NCI-H82 (cell line): ENCODE data around the gene GCA.

Experiments
- DNase-seq: peaks from one replicate; lab custom pipeline; 2025; lab: John Stamatoyannopoulos, UW

GCA gene

DNA sequence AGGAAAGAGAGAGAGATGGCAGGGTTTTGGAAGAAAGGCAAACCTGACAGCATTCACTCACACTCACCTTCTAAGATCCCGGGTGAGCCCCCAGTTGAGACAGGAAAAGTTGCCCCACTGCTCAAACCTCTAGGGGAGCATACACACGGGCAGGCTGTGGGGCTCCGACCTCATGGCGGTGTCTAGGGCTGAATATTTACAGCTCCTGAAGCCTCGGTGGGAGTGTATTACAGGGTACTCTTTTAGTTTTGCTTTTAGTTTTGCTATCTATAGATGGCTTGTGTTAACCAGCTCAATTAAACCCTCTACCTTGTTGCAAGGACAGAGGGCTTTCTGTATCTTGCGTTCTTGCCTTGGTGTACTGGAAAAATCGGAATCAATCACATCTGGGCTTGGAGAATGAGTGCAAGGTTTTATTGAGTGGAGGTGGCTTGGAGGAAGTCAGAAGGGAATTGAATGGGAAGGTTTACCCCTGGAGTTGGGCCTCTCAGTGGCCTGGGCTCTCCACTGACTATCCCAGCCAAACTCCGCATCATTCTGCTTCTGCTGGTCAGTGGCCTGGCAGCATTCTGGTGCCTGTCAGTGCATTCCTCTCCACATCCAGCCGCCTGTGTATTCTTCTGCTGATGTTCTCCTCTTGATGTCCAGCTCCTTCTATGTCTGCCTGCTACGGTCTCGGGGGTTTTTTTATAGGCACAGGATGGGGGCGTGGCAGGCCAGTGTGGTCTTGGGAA, 15.3 kb upstream of the GCA start:
- no peak for DNase-seq

DNA sequence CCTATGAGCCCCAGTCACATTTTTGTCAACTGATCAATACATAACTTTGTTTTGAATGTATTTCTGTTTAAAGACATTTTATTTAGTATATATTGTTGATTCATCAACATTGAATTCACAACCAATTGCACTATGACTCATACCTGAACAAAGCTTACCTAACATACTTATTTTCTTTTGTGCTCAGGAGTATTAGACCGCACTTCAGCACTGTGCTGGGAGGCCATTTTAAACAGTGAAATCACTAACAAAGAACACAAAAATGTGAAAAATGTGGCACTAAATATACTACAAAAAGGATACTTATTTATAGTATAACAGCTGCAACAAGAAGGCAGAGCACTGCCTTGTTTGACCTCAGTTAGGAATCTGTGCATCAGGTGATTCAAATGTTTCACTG, 13.1 kb upstream of the GCA start:
- no peak for DNase-seq

DNA sequence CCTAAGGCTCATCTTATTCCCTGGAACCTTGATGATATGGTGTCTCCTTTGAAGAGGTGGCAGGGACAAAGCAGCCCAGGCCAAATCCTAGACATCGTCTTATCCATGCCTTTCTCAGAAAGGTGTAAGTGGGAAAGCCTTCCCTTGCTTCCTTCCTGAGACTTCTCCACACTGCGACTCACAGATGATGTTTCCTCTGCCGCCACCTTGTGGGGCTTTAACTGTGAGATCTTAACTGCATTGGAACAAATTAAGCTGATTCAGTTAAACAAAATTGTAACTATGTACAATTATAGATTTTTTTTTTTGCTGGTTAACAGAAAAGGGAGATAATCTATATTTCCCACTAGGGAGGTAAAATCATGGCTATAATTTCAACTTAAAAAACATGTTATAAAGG, 10.0 kb upstream of the GCA start:
- DNase-seq = peak; percentile 54

DNA sequence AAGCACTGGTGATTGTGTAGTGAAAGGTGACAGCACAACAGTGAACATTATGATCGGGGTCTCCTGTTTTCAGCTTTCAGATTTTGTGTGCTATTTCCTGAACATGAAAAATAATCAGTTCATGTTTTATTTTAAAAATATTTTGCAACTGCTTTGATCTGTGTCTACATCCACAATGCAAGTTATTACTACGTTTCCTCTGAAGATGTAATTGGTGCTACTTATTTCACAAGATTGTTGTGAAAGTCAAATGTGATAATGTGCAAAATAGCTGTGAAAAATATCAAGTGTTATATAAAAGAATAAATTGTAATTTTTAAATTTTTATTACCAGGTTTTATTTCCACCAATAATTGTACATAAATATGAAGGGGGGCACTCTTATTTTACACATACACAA, 6.1 kb upstream of the GCA start:
- no peak for DNase-seq

DNA sequence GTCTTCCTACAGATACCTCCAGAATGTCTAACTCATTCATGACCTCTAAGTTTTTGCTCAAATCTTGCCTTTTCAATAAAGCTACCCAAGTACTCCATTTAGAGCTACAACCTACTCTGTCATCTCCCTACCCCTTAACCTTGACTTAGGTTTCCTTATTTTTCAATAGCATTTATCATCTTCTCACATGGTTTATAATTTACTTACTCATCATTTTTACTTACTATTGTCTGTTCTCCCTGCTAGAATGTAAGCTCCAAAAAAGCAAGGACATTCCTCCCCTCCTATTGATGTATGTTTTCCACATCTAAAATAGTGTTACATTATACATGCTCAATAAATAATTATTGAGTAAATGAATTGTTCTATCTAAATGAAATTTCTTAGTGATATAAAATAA, 3.1 kb upstream of the GCA start:
- DNase-seq = no peak

DNA sequence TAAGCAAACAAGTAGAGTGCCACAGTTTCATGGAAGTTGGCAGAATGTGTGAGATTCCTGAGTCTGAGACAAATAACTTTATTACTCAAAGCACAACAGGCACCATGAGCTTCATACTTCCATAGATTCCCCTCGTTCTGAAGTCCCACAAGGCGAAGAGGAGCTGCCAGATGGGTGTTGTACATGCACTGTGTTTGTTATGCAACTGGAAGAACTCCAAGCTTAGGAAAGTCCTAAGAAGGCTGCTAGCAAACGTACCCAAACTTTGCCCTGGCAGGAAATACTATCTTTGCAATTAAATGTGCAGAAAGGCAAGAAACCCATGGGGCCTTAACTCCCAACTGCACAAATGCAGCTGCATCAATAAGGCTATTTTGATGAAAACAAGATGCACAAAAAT, 1.6 kb upstream of the GCA start:
- no peak for DNase-seq

DNA sequence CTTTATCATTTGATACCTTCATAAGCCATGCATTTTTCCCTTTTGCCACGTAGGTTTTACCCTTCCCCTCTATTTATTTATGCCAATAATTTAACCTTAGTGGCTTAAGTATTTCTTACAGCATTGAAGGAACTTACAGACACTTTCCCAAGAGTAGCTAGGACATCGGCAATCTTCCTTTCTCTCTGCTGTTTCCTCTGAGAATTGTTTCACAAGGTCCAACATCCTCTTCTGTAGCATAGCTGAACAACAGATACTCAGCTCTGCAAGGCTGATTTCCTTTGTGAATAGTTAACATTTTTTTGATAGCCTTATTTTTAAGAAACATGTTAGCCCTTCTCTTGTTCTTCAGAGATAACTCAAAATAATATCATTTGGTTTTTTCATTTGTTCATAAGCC, 1.1 kb upstream of the GCA start:
- no peak for DNase-seq

DNA sequence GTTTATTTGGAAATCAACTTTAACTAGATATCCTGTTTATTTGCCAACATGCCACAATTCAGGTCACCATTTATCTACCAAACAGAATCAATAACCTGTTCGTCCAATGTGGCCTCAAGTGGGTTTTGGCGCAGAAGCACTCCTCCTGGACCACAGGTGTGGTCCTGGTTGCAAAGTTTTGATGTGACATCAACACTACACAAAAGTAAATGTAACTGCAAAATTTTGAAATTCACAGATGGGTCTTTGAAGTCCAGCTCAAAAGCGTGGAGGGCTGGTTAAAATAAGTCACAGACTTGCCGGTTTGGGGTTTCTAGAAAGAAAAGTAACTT, 474 bp upstream of the GCA start:
- DNase-seq = no peak

DNA sequence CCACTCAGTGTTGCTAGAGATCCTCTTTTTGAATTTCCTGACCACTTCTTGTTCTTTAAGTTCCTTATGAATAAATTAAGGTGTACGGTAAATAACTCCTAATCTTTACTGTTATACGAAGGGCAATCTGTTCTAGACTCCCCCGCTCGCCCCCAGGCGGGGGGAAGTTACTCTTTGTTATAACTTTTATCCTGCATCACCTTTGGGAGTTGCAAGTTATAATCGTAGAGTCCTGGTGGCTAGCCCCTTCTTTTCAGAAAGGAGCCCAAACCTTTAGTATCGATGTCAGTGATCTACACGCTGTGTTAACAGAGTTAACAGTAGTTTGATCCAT, 652 bp downstream of the GCA start:
- DNase-seq = no peak

DNA sequence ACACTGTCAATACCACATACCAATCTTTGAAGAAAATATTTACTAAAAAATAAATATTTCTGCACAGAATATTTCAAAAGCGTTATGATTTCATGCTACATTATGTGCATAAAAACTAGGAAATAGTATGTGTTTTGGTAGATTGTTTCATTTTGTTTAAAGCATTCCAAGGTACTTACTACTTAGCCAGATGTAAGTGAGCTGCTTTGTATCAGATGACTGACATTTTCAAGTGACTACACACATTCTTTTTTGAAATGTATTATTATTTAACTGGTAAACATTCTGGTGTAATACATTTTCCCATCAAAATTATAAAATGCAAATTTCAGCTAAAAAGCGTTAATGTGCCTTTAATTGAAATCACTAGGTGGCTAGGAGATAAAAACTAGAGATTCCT, 21.5 kb downstream of the GCA start:
- DNase-seq = no peak

DNA sequence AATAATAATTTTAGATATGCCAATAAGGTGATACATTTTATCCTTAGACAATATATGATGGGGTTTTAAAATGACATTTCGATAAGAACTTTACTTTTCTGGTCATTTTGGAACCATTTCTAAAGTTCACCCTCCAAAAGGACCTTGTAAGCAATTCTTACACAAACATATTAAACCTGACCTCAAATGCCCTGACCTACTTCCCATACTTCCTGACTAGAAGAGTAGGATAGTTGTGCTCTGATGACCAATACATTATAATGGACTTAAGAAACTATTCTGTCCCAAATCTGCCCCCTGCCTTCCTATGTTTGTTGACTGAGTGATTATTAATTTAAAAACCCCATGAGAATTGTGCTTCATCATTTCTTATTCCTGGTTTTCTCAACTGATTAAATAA, 24.6 kb downstream of the GCA start:
- no peak for DNase-seq

DNA sequence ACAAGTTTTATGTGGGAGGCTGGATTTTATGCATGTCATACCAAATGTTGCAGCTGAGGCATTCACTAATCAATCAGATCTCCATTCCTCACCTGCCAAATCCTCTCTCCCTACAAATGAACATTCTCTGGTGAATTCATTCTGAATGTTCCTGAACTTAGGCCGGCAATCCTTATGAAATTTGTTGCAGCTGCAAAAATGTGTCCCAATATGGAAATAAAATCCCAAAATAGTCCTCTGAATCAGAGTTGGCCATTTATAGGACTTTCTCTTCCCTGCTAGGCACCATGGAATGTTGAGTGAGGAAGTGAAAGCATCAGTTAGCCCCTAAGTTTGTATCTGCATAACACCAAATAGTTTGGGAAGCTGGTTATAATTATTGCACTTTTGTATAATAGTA, 25.6 kb downstream of the GCA start:
- no peak for DNase-seq

DNA sequence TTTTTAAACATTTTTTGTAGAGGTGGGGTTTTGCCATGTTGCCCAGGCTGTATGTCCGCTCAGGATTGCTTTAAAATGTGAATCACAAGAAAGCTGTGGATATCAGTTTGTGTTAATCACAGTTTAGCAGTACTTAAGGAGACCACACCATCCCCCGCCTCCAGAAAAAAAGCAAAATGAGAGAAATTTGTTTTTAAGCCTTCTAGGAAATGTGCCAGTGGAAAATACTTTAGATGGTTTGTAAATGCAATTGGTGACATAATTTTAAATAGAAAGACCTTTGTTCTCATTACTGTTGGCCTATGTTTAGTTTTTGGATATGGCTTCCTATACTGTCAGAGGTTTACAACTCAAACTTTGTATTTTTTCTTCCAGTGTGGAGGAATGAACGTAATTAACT, 27.0 kb downstream of the GCA start:
- no peak for DNase-seq

DNA sequence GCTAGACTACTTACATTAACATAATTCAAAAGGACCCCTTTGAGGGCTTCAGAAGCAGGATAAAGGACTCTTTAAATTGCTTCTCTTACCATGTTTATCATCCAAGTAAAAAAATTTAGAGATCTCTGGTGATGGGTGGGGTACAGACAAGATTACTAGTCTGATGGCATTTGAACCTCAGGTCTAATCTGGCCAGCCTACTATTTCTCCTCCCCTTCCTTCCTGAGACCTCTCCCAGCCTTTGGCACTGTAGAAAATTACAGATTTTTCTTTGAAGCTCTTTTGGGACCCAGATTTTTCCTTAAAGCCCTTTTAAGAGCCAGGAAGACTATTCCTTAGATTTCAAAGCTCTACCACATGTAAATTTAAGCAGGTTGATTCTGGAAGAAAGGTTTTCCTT, 28.9 kb downstream of the GCA start:
- DNase-seq = no peak

DNA sequence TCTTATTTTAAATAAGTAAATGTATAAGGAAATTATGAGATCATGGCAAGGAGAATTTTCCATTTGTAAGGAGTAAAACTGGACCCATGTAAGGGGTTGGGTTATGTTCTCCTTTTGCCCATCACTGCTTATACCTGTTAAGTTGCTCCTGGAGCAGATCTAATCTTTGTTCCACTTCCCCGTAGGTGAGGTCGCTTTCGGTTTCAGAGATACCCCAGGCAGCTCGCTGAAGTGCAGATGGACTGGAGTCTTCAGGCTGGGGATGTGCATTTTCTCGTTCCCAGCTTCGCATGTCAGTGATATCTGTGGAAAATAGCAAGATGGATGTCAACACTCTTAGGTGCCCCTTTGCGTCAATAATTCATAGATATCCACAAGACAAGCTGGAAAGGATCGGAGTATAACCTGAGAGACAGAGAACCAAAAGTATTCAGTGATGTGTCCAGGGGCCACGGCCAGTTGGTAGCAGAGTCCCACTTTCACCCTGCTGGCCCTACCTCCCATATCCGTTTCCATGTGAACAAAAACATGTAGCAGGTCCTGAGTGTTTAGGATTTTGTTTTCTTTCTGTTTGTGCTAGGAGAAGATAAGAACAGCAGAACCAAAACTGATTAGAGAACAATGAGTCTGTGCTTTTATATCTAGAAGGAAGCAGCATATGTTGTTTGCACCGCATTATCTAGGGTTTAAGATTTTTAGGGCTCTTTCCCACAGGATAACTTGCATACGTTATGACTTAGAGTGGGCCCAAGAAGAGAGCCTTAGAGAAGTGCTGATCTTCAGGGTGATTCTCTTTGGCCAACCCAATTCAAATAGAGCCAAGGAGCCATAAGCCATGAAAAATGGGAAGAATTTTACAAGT, 36.0 kb downstream of the GCA start:
- DNase-seq = peak; percentile 7

DNA sequence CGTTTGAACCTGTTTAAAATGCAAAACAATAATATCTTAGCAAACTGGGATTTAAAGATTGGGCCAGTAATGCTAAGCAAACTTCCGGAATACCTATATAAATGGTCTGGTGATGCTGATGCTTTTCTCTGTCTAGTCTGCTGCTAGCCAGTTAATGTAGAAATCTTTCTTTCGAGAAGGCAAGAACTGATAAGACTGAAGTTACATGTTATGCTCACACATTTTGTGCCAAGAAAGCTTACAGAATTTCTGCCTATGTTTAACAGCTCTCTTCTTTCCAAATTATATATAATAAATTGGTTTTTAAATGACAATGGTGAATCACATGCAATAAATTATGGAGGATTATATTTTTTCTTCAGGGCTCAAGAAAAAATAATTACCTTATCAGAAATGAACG, 37.9 kb downstream of the GCA start:
- DNase-seq = no peak

DNA sequence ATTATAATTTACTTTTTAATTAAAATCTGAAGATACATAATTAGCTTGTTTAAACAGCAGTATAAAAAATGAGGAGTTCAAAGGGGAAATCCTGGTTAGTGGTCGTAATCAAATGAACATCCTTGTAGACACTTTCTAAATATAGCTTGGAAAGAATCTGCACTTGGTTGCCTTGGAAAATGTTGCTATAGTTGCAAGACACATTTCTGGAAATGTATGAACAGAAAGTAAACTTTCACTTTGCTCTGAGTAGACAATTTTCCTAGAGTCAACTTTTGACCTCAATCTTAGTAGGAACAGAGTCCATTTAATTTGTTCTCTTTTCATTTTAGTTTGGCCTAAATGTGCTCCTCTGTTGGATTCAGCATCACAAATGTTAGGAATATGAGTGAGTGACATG, 38.3 kb downstream of the GCA start:
- no peak for DNase-seq

DNA sequence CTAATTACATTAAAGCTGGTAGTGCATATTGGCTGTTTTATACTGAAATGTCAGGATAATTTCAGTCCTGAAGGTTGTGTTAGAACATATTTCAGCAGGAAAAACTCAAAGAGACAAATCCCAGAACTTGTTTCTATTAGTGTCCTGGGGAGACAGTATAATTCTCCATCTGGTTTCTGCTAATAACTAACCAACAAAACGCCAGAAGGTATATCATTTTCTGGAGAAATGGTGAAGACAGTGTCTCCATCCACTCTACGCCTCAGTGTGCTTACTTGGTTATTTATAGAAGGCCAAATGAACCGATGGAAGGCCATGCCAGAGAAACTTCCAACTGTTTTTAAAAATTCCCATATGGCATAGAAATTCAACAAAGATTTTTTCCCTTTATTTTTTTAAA, 41.6 kb downstream of the GCA start:
- DNase-seq = no peak

DNA sequence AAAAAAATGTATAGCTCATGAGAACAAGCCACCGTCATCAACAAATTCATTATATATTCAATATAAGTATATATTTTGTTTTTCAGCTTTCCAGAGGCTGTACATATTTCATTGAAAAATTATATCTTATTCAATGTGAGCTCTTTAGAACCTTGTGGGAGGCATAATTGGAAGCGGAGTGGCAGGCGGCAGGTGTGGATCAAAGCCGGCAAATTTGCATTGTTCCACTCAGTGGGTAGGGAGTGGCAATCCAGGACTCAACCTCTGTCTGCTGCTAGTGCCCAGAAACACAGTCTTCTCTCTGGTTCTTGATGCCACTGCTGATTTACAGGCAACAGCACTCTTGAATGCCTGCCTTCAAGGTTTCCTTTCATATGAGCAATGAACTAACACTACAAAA, 46.9 kb downstream of the GCA start:
- DNase-seq = no peak

DNA sequence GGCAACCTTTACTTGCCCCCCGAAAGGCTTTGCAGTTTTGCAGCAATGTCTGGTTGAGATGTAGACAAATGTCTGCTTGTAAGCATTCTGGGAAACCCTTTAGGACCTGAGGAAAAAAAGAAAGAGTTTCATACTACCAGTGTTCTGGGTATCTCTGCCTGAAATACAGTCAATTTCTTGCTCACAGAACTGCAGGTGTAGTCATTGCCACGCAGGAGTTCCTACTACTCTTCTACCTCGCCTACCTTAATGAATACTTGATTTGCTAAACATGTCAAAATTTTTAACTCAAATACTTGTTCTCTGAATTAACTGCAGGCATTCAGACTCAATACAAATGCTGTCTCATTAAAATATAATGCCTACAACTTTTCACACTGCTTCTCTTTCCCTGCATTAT, 56.4 kb downstream of the GCA start:
- DNase-seq = no peak

DNA sequence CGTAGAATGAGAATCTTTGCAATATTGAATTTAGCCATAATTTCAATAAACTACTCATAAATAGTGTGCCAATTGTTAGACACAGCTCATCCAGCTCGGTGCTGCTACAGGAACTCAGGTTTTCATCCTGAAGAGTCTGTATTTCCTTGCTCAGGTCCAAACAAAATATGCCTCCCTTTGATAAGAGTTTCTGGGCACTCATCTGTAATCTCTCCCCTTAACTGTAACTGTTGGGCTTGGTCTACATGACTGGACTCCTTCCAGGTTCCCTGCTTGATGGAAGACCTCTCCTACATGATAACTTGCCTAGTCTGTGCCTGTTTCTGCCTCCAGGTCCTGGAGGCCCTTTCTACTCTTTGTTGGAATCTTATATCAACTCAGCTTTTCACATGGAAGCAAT, 57.9 kb downstream of the GCA start:
- no peak for DNase-seq

DNA sequence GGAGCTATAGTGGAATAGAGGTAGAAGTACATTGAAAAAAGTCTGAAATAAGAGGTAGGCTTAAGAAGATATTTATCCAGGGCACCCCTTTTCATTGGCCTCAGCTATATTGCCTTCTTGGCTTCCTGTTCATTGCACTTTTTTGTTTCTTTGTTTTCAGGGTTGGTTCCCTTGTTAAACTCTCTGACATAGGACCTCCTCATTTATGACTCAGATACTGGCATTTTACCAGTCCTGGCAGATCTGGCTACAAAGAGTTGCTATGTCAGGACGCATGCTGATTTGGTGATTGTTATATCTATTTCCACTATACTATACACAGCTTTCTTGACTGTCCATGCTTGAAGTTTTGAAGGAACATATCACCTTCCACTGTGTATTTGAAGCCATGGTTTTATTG, 60.0 kb downstream of the GCA start:
- no peak for DNase-seq
